ENCODE data around the gene RSPO4.
"Not testable (repeated sequence)": the region's sequence is repeated elsewhere in the genome, so short reads cannot be mapped to it uniquely, and the experiment has no call there.

Gene RSPO4

GRCh38 chr20:1035466-1035865, 33.4 kb upstream of the RSPO4 start:
- TF ChIP-seq, protein P1, sequence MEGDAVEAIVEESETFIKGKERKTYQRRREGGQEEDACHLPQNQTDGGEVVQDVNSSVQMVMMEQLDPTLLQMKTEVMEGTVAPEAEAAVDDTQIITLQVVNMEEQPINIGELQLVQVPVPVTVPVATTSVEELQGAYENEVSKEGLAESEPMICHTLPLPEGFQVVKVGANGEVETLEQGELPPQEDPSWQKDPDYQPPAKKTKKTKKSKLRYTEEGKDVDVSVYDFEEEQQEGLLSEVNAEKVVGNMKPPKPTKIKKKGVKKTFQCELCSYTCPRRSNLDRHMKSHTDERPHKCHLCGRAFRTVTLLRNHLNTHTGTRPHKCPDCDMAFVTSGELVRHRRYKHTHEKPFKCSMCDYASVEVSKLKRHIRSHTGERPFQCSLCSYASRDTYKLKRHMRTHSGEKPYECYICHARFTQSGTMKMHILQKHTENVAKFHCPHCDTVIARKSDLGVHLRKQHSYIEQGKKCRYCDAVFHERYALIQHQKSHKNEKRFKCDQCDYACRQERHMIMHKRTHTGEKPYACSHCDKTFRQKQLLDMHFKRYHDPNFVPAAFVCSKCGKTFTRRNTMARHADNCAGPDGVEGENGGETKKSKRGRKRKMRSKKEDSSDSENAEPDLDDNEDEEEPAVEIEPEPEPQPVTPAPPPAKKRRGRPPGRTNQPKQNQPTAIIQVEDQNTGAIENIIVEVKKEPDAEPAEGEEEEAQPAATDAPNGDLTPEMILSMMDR (IDR thresholded peaks at IDR 0.05; ENCODE audit: insufficient read depth, low read length, missing control alignments): no peak
- H3K4me3 ChIP-seq (ENCODE audit: low read depth, low read length): no peak overlapping the region
- ChIA-PET POLR2A (no interaction called here), CTCF (no interaction called here)
- no peak for DNase-seq (ENCODE audit: low read depth, low spot score)

GRCh38 chr20:1034415-1034789, 32.3 kb upstream of the RSPO4 start:
- DNase-seq (ENCODE audit: low read depth, low spot score): no peak
- ChIA-PET CTCF (no interaction called here), POLR2A (no interaction called here)
- no peak overlapping the region for H3K4me3 ChIP-seq (ENCODE audit: low read depth, low read length)
- TF ChIP-seq, protein P1 (IDR thresholded peaks at IDR 0.05; ENCODE audit: insufficient read depth, low read length, missing control alignments): no peak

DNA sequence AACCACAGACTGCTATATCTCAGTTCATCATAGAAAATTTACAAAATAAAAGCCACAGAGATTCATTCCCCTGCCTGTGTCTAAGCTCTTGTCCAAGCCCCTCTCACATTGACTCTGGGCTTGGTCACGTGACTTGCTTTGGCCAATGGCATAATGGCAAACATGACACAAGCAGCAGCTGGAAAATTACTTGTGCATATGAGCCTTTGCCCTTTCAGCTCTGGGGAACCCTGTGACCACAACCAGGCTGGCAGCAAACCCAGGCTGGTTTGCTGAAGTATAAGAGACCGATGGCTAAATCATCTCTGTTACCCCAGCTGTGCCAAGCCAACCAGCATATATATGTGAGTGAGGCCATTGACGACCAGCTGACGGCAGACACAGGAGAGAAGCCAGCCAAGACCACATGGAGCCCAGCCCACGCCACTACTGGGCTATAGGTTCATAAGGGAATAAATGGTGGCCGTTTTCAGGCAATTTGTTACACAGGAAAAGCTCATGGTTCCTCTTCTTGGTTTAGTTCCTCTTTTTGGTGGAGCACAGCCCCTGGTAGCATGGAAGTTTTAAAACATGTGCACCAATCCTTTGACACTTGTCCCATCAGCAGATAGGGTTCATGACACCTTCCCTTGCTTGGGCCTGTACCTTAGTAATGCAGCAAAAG, 31.8 kb upstream of the RSPO4 start:
- ChIA-PET CTCF (no interaction called here), POLR2A (no interaction called here)
- H3K4me3 ChIP-seq (ENCODE audit: low read depth, low read length): no peak overlapping the region
- no peak for DNase-seq (ENCODE audit: low read depth, low spot score)
- TF ChIP-seq, protein P1 (IDR thresholded peaks at IDR 0.05; ENCODE audit: insufficient read depth, low read length, missing control alignments): no peak

GRCh38 chr20:1029980-1030379, 27.9 kb upstream of the RSPO4 start:
- H3K4me3 ChIP-seq (ENCODE audit: low read depth, low read length): no peak overlapping the region
- POLR2A ChIA-PET: no interaction called here
- TF ChIP-seq, protein P1 (IDR thresholded peaks at IDR 0.05; ENCODE audit: insufficient read depth, low read length, missing control alignments): no peak
- CTCF ChIA-PET: no interaction called here
- DNase-seq (ENCODE audit: low read depth, low spot score): no peak

GRCh38 chr20:1026214-1026613, 24.1 kb upstream of the RSPO4 start:
- CTCF ChIA-PET; DNase-seq (ENCODE audit: low read depth, low spot score); H3K4me3 ChIP-seq (ENCODE audit: low read depth, low read length); POLR2A ChIA-PET: not testable (repeated sequence)

DNA sequence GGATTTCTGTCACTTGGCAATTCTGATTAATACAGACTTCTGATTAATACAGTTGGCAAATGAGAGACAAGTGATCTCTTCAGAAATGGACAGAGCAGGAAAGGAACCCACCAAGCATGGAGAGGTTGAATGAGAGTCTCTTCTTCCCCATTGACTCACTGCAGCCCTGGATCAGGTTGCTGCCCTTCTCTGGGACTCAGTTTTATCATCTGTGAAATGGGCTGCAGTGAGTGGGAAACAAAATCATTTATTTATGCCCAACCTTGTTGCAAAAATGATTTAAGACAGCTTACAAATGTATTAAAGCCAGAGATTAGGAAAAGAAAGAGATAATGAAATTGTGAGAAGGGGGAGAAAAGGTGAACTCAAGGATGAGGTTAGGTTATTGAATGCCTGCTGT, 20.8 kb upstream of the RSPO4 start:
- TF ChIP-seq, protein P1 (IDR thresholded peaks at IDR 0.05; ENCODE audit: insufficient read depth, low read length, missing control alignments): no peak
- POLR2A ChIA-PET: no interaction called here
- DNase-seq (ENCODE audit: low read depth, low spot score): no peak
- CTCF ChIA-PET: no interaction called here
- H3K4me3 ChIP-seq (ENCODE audit: low read depth, low read length): no peak overlapping the region

DNA sequence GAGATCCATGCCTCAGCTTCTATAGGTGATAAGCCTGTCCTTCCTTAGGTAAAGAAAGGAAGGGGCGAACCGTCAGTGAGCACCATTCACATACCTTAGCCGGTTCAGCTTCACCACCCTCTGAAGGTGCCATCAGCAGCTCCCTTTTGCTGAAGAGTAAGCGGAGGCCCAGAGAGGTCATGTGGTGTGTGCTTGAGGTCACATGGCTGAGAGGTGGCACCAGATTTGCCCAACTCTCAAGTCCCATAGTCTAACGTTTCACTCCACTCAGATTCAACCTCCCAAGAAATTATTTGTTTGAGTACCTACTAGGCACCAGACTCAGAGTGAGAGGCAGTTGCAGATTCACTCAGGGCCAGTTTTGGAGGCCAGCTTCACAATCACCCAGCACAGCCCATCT, 18.5 kb upstream of the RSPO4 start:
- TF ChIP-seq, protein P1 (IDR thresholded peaks at IDR 0.05; ENCODE audit: insufficient read depth, low read length, missing control alignments): no peak
- H3K4me3 ChIP-seq (ENCODE audit: low read depth, low read length): no peak overlapping the region
- POLR2A ChIA-PET: no interaction called here
- no peak for DNase-seq (ENCODE audit: low read depth, low spot score)
- CTCF ChIA-PET: no interaction called here

Data from AG04449 (cell line).